ENCODE results near the gene BCL2L12.
"Not testable (repeated sequence)": the region's sequence is repeated elsewhere in the genome, so short reads cannot be mapped to it uniquely, and the experiment has no call there.

Gene BCL2L12

GRCh38 chr19:49665351-49666119 is at the start of gene BCL2L12, which contains the start of gene IRF3:
BCL2L12 (plus strand) TSS chr19:49665933; CDS start chr19:49666693, 760 bp downstream.
IRF3 (minus strand) TSS chr19:49665857; CDS start chr19:49664838, 1,019 bp downstream.
- DNase-seq (ENCODE audit: low read depth) = peak; percentile 99

- no peak for DNase-seq (ENCODE audit: low read depth)
These were observed 49.2 kb upstream of the BCL2L12 start for GRCh38 chr19:49616532-49616931.

GRCh38 chr19:49616945-49617344 is 48.8 kb upstream of the BCL2L12 start:
- DNase-seq (ENCODE audit: low read depth) = no peak

GRCh38 chr19:49617860-49618259 is 47.9 kb upstream of the BCL2L12 start:
- DNase-seq (ENCODE audit: low read depth) = not testable (repeated sequence)

- no peak for DNase-seq (ENCODE audit: low read depth)
These were observed 40.5 kb upstream of the BCL2L12 start for GRCh38 chr19:49624967-49625910.

- no peak for DNase-seq (ENCODE audit: low read depth)
These were observed 39.5 kb upstream of the BCL2L12 start for GRCh38 chr19:49626226-49626625.

GRCh38 chr19:49629659-49630058 is 36.1 kb upstream of the BCL2L12 start:
- DNase-seq (ENCODE audit: low read depth) = no peak

GRCh38 chr19:49631014-49631588 is 34.6 kb upstream of the BCL2L12 start:
- no peak for DNase-seq (ENCODE audit: low read depth)

GRCh38 chr19:49631610-49632192 is 34.0 kb upstream of the BCL2L12 start:
- DNase-seq (ENCODE audit: low read depth) = no peak

- no peak for DNase-seq (ENCODE audit: low read depth)
These were observed 33.2 kb upstream of the BCL2L12 start for GRCh38 chr19:49632576-49632975.

GRCh38 chr19:49633273-49633672 is 32.5 kb upstream of the BCL2L12 start:
- not testable (repeated sequence) for DNase-seq (ENCODE audit: low read depth)

GRCh38 chr19:49635530-49636232 is 30.1 kb upstream of the BCL2L12 start:
- DNase-seq (ENCODE audit: low read depth) = no peak

- DNase-seq (ENCODE audit: low read depth) = no peak
These were observed 29.4 kb upstream of the BCL2L12 start for GRCh38 chr19:49636233-49636932.

GRCh38 chr19:49637821-49638738 is 27.7 kb upstream of the BCL2L12 start:
- no peak for DNase-seq (ENCODE audit: low read depth)

GRCh38 chr19:49639401-49640112 is 26.2 kb upstream of the BCL2L12 start:
- no peak for DNase-seq (ENCODE audit: low read depth)

- DNase-seq (ENCODE audit: low read depth) = peak; percentile 100
These were observed 25.4 kb upstream of the BCL2L12 start, which contains the start of gene RRAS for GRCh38 chr19:49640113-49640898. RRAS (minus strand) TSS chr19:49640143; CDS start chr19:49640098, 45 bp downstream.

GRCh38 chr19:49641688-49642491 is 23.8 kb upstream of the BCL2L12 start, which contains the start of gene SCAF1:
SCAF1 (plus strand) TSS chr19:49642209; CDS start chr19:49645027, 2,818 bp downstream.
- DNase-seq (ENCODE audit: low read depth) = peak; percentile 98

Measured in activated gamma-delta T cell treated with anti-CD3 and anti-CD28 coated beads, Interleukin-2, amount 50 U/mL, for 16 hours (primary cell).